HTR-8/SVneo (cell line): ENCODE measurements around the gene REEP5.
"Not testable (repeated sequence)": the region's sequence is repeated elsewhere in the genome, so short reads cannot be mapped to it uniquely, and the experiment has no call there.

Experiments
- DNase-seq: peaks from one replicate; pipeline ENCODE4 v3.0.0; 2011; ENCODE audit warnings: low spot score, mixed read lengths; ENCODE audit not compliant: insufficient read length
- FAIRE-seq: peaks from 2 replicates; lab custom pipeline; 2011; peaks lifted over from hg19 to GRCh38; lab: Jason Lieb, UNC

The REEP5 gene

DNA sequence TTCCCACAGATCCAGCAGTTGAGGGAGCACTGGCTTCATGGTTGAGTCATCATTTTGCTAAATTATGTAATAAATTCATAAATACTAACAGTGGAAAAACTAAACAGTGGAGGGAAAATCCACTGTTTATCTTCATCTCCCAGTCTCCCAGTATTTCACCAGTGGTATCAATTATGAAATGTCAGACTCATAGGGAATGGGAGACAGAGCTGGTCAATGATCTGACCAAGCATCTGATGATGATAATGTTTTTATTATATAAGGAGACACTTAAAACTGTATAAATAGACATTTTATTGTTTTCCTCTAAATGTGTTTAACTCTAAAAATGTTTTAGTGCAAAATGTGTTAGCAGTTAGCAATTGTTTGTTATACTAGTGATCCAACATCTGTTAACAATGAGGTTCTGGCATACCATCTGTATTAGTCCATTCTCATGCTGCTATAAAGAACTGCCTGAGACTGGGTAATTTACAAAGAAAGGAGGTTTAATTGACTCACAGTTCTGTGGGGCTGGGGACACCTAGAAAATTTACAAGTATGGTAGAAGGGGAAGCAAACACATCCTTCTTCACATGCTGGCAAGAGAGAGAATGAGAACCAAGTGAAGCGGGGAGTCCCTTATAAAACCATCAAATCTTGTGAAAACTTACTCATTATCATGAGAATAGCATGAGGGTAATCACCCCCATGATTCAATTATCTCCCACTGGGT, 11.8 kb upstream of the REEP5 start:
- DNase-seq (peak; percentile 8), FAIRE-seq (no peak)

DNA sequence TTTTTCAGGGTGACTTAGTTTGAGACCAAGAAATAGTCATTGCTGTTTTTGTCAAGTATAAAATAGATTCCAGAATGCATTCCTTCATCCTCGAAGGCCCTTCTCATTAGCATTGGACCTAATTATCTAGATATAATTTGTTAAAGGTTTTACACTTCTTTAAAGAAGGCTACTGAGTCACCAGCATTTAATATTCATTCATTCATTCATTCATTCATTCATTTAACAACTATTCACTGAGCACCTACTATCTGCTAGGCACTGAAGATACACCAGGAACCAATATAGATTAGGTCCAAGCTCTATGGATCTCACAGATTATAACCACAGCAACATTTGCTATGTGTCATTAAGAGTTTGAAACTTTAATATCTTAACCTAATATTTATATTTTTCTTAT, 11.1 kb upstream of the REEP5 start:
- DNase-seq (no peak), FAIRE-seq (no peak)

DNA sequence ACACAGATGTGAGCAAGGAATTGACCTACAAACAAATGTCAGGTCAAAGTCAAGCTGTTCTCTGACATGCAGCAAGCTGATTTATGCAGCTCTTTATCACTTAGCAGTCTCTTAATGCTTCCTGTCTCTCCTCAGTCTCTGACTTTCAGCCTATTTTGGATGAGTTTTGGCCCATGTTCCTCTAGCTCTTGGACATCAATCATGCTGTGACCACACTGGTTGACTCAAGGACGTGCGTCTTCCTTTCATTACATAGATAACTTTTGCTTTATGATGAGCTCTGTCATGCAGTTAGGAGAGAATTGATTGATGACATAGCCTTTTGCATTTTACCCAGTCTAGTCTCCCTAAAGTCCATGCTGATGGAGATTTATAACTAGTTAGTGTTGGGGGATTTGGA, 9.4 kb upstream of the REEP5 start:
- DNase-seq, result peak; percentile 33
- no peak for FAIRE-seq

DNA sequence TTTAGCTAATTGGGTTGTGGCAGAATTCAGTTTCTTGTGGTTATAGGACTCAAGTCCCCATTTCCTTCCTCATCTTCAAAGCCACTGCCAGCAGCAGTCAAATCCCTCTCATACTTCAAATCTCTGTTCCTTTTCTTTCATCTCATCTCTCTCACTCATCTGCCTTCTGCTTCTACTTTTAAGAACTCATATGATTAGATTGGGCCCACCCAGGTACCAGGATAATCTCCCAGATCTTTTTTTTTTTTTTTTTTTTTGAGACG, 8.0 kb upstream of the REEP5 start:
- FAIRE-seq (no peak), DNase-seq (no peak)

GRCh38 chr5:112929336-112930081, 7.5 kb upstream of the REEP5 start:
- FAIRE-seq, result no peak

GRCh38 chr5:112923988-112924387, 2.0 kb upstream of the REEP5 start:
- DNase-seq (no peak), FAIRE-seq (no peak)

More at GRCh38 chr5:112929336-112930081, 7.5 kb upstream of the REEP5 start:
- no peak for DNase-seq

GRCh38 chr5:112923148-112923917, 1.3 kb upstream of the REEP5 start:
- DNase-seq, result no peak
- FAIRE-seq, result no peak

- FAIRE-seq, result no peak
- peak; percentile 51 for DNase-seq
Measured at GRCh38 chr5:112921026-112921832, 798 bp downstream of the REEP5 start.

DNA sequence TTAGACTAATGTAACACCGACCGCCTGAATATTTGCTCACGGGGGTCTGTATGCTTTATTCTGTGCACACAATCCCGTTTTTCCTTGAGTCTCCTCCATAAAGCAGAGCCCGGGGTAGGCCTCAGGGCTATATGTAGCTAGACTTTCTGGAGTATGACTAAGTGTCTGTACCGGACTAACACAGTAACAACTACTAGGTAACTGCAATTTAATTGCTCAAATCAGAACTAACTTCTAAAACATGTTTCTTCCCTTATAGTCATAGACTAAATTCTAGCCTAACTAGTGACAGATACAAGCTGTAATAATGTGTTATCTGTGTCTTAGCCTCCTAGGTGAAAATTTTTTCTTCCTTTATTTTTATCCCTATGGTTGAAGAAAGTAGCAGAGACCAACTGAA, 2.1 kb downstream of the REEP5 start:
- DNase-seq, result no peak
- FAIRE-seq, result no peak

DNA sequence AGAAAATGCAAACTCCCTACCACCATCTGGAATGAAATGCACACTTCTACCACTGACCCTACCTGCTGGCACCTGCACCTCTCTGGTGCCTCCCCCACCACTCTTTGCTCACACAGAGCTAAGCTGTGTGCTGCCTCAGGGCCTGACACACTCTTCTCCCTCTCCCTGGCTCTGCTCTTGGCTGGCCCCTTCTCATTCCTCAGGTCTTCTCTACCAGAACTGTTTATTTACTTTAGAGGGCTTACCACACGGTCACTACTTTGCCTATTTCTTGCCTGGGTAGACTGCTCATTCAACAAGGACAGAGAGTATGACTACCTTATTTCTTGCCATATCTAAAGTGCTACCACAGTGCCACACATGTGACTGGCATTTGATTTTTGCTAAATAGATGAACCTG, 3.3 kb downstream of the REEP5 start:
- no peak for FAIRE-seq
- no peak for DNase-seq

DNA sequence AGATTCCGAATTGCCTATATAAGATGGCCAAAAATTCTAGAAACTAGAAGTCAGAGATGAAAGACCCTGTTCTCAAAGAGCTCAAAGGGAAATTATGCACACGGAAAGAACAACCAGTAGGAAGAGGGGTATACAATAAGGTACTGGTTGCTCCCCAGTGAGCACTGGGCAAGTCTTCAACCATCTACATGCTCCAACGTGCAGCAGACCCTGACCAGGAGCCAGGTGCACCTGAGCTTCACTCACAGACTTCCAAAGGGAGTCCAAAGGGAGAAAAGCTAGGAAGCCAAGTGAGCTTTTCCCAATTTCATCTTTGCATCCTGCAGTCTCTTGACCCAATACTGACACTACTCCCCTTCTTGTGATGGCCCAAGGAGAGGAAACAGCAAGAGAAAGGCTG, 3.9 kb downstream of the REEP5 start:
- FAIRE-seq (no peak), DNase-seq (no peak)

GRCh38 chr5:112917453-112917995, 4.5 kb downstream of the REEP5 start:
- no peak for FAIRE-seq
- no peak for DNase-seq

DNA sequence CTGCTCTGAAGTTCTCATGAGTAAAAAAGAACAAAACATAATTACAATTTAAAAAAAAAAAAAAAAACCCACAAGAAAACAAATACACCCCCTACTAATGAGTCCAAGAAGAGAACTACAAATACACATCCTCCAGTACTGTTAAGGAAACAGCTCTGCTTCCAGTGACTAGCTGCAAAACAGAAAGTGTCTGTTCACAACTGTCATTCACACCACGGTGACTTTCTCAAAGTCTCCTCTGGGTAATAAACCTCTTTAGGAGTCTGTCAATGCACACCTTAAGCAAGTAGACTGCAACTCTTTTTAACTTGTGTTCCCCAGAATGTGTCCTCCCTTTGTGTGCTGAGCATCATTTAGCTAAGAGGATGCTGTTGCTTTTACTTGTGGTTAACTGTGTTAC, 6.2 kb downstream of the REEP5 start:
- DNase-seq, result no peak
- no peak for FAIRE-seq

- no peak for FAIRE-seq
- DNase-seq, result no peak
Measured at GRCh38 chr5:112914584-112914983, 7.4 kb downstream of the REEP5 start.

DNA sequence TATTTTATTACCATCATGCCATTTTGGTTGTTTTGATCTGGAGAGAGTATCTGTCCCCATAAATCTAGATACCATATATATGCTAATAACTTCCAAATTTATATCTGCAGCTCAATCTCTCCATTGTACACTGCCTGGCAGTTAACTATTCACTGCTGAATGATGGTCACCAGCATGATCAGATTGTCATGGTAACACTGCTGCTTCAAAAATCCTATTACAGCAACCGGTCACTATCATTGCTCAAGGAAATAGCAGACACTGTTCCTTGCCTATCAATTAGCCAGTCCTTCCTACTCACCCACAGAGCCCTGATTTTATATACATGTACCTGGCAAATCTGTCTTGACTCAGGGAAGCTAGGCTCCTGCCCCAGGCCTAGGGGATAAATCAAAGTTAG, 11.5 kb downstream of the REEP5 start:
- DNase-seq (no peak), FAIRE-seq (no peak)

DNA sequence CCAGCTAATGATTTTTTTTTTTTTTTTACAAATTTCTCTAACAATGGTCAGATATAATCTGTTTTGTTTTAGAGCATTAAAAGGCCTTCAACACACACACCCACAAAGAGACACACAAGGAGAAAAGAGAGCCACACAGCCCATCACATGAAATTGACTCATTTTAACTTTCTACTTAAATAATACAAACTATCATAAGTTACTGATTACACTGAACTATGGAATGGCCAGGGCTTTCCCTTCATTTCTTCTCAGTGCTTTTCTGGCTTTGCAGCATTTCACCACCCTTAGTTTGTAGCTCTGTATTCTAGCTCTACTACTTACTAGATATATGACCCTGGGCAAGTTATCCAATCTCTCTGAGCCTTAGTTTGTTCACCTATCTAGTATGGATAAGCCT, 13.2 kb downstream of the REEP5 start:
- no peak for FAIRE-seq

DNA sequence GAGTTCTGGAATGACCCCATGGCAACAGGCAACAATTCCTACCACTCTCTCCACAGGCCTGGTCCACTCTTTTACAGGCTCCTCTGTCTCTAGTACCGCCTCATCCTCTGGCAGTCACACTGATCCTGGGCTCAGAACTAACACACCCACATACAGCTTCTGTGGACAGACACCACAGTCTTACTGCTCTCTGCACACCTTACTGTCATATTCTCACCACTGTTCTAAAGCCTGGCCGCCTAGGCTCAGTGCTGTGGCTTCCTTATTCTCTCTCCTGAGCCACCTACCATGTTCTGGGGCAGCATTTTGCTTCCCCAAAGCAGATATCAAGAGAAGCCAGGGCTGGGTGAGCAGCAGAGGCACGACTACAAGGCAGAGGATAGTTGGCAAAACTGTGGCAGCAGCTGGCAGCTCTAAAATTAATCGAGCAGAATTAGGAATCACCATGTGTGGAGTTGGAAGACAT, 14.8 kb downstream of the REEP5 start:
- no peak for FAIRE-seq
- DNase-seq, result no peak

More for the DNA sequence above, 13.2 kb downstream of the REEP5 start:
- DNase-seq, result no peak

- no peak for FAIRE-seq
- no peak for DNase-seq
Measured at GRCh38 chr5:112906637-112907036, 15.4 kb downstream of the REEP5 start.

GRCh38 chr5:112904996-112905395, 17.0 kb downstream of the REEP5 start:
- not testable (repeated sequence) for FAIRE-seq, DNase-seq

GRCh38 chr5:112902561-112902960, 19.5 kb downstream of the REEP5 start:
- DNase-seq, result no peak
- FAIRE-seq, result no peak
